ENCODE measurements around the gene CDC42BPB.

Gene CDC42BPB

DNA sequence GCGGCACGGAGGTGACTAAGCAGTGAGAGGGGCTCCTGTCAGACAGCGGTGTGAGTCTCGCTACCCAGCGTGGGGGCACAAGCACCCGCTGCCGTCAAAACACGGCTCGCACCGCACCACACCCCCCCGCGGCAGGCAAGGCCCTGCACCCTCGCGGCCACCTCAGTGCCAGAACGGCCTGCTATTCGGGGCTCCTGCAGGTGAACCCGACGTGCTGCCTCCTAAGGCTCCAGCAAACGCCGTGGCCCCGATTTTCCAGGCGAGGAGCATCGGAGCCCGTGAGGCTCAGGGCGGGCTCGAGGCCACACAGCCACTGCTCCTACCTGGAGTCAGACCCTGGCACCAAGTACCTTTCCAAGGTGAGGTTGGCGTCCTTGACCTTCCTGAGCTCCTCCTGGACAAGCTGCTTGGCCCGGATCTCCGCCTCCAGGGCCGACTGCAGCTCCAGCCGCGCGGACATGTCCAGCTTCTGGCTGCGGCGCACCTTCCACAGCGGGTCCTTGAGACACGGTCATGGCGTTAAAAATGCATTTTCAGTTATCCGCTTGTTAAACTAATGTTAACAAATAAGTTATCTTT lies 93.1 kb downstream of the CDC42BPB start:
- DNase-seq, result no peak

DNA sequence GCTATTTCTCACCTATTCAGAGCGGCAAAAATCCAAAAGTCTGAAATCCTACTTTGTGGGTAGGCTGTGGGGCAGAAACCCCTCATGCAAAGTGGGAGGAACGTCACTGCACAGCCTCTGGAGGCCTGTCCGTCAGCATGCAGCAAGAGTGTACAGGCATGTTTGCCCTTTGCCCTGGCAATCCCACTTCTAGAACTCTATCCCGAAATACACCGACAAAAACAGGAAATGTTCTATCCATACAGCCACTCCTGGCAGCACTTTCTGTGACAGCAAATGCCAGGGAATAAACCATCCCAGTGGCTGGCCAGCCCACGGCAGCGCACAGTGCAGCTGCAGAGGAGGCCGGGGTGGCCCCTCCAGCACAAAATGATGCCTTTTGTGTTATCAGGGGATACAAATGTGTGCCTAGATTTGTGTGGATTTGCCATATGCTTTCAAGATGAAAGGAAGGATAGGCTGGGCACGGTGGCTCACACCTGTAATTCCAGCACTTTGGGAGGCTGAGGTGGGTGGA lies 95.2 kb downstream of the CDC42BPB start:
- no peak for DNase-seq

DNA sequence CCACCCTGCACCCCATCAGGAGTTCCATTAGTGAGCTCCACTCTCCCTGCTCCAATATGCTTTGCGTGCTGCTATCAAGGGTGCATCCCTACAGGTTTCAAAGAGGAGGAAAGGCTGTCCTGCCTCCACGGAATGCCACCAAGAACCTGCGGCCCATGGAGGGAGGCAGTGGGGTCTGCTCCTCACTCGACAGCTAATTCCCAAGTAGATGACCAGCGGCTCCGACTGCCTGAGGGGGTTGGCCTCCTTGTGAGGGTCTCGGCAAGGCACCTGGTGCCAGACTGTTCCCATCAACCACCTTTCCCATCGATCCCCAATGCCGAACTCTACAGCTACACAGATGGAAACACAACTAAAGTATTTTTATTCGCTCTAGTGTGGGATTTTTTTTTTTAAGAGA lies 98.9 kb downstream of the CDC42BPB start:
- no peak for DNase-seq

DNA sequence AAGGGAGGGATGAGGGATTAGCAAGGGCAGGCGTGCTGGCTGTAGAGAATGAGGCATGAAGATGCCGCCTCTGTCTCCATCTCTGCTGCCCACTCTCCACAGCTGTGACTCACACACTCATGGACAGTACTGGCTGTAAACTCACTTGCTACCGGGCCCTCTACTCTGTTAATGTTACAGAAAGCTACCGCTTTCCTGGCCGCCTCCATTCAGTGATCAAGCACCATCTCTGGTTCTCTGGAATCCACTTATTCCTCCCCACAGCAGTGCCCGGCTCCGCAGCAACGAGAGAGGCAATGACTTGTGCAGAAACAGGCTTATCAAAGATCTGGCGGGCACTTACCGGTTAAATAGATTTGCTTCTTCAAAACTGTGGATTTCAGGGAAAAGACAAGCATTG lies 100.1 kb downstream of the CDC42BPB start:
- DNase-seq, result no peak

DNA sequence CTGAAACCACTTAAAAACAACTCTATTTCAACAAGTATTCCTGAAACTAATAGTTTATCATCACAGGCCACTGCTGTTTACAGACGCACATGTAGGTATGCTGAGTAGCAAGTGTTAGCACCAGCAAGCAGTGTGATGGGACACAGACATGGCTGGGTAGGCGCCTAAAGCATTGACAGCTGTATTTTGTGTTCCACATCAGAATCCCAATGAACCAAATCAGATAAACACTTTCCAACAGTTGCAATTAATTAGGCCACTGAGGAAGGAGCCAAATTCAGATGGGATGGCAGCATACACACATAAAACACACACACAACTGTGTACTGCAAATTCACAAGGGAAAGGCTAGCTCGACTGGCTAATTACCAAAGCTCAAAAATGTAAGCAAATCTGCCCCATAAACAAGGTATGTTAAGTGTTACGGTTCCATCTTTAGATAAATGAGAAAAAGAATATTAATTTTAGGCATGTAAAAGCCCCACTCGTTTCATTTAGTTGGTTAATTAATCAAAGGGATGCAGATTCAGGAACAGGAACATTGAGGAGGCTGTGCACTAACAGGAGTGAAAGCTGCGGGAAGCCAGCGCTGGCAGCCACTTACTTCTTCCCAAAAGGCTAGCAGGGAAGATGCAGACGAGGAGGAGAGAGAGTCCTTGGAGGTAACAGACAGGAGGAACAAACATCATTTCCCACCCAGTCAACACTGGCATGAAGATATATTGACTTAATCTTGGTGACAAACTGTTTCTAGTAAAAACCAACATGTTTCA lies 101.5 kb downstream of the CDC42BPB start:
- DNase-seq, result peak; percentile 94

DNA sequence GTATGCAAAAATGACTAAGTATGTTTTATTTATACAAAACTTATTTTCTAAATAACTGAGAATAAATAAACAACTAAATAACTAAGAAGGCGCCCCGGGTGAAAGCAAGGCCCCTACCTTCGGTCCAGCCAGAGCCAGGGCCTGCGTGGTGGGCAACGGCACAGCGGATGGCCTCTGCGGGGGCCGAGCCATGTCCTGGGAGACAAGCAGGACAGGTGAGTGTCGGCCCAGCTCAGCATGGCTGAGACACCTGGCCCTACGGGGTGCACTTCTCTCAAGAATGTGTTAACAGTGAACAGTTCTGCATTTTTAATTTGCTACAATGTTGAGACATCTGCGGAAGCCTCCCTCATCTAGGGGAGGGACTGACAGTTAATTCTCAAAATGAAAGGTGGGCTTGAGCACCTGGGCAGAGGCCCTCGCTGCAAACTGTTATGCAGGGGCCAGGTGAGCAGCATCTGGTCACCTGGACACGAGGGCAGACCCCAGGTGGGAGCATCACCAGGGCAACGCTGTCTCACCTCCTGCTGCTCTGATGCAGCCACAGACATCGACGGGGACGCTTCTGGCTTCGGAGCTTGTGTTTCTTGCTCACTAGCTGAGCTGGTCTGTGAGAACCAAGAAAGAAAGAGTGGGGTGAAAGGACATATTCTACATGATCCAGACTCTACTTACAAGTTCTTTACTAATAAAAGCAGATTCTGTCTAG lies 103.1 kb downstream of the CDC42BPB start:
- no peak for DNase-seq

DNA sequence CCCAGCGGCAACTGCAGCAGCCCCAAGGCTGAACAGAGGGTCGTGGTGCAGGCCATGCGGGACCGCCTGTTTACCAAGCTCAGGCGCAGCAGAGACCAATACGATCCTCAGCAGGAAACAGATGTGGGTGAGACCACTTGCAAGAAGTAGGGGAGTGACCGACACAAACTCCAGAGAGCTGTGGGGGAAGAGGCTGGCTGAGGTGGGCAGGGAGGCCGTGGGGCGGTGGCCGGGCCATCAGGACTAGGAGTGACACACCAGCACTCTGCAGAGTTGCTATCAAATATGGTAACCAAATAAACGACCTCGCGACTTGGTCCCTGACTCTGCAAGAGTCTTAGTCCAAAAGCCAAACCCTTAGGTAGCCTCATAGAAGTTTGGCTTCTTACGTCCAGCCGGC lies 104.2 kb downstream of the CDC42BPB start:
- no peak for DNase-seq

DNA sequence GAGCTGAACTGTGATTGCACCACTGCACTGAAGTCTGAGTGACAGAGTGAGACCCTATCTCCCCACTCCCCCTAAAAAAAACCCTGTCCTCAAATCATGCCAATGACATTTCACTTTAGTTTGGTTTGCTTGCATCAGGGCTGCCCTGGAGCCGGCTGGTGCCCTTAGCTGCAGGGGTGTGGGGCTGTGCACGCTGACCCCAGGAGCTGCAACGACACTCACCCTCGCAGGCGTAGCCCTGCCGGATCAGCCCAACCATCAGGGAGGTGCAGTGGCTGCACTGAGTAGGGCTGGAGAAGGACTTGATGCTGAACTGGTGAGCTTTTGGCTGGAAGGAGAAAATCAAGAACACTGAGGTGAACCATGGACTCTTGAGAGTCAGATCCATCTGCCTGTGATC lies 105.1 kb downstream of the CDC42BPB start:
- DNase-seq, result no peak

DNA sequence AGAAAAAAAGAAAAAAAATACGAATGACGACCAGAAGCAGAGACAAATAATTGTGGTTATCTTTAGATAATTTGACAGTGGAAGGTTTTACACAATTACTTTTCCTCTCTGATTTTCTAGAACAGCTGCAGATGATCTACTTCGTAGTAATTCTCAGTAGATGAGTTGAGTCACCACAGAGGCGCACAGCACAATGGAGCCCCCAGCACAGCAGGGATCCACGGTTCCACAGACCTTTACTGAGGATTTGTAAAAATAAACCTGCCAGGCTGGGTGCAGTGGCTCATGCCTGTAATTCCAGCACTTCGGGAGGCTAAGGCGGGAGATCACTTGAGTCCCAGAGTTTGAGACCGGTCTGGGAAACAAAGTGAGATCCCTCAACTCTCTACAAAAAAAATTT lies 105.5 kb downstream of the CDC42BPB start:
- DNase-seq, result no peak

DNA sequence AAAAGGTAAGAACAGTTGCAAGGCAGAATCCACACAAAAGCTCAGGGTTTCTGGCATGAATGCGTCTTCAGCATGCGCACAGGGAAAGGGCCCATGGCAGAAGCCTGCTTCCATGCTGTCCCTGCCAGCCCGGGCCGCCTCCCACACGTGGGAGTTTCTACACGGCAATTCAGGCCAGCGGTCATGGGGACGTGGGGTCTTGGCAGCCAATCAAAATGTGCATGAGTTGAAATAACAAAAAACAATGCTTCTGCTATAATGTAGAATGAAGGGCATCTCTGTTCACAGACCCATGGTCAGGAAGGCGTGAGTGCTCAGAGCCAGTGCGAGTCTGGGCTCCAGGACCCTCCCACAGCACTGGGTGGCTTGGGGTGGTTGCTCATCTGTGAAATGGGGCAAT lies 106.3 kb downstream of the CDC42BPB start:
- no peak for DNase-seq

DNA sequence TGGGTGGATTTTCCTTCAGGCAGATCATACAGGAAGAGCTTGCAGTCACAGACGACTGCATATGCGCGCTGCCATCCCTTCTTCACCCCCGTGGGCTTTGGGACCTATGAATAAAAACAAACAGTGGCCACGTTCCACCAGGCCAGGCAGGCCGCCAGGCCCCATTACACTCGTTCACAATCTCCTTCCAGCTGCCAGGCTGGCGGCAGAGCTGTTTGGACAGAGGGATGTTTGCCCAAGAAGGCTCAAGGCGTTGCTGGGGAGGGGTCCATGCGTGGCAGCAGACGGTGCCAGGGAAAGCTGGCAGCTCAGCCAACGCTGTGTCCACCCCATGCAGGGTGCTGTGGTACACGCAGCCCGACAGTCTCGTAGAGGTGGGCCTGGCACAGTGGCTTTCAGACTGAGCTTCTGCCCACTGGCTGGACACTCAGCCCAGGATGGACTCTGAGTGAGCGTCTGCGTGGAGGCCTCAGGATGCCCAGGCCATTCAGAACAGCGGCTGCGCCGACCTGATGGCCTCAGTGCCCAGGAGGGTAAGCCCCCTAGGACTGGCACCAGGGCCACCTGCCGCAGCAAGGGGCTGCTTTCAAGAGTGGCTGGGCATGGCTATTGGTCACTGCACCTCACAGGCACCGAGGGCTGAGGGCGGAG lies 107.4 kb downstream of the CDC42BPB start:
- no peak for DNase-seq

DNA sequence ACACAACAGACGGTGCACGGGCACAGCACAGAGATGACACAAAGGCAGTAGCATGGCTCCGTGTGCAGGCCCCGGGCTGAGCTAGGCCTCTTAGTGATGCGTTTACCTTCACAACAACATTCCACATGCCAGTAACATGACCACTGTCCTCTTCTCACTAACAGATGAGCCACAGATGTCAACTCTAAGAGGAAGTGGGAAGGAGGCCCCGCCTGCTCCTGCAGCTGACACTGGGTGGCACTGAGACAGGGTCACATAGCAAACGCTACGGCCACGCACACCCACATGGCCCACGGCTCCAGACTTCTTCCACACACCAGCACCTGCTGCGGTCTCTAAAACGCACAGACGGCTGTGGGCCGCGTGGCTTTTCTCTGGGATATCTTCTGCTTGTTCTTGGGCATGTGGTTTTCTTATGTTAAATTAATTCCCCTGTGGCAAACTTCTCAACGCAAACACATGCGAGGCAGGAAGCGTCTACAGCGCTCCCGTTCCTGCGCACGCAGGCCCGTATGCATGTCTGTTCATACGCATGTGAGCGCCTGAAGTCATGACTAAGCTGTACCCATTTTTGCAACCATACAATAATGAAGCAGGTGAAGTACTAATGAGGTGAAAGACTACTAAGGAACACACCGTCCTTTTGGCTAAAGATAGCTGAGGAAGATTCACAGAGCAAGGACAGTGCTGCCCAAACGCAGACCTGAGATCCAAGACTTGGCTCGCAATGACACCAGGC lies 108.1 kb downstream of the CDC42BPB start:
- no peak for DNase-seq

DNA sequence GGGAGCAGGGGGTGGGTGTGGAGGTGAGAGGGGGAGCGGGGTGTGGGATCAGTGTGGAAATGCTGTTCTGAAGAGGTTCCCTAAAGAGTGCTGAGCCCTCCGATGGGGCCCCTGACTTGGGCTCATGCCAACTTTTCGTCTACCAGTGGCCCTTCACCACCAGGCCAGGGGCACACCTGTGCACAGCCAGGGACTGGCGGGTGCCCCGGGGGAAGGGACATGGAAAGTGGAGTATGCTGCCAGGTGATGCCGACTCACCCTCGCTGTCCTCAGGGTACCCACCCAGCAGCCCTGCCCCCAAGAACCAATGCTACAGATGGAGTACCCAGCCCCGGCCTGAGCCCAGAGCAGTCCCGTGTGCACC lies 108.7 kb downstream of the CDC42BPB start:
- DNase-seq, result no peak

DNA sequence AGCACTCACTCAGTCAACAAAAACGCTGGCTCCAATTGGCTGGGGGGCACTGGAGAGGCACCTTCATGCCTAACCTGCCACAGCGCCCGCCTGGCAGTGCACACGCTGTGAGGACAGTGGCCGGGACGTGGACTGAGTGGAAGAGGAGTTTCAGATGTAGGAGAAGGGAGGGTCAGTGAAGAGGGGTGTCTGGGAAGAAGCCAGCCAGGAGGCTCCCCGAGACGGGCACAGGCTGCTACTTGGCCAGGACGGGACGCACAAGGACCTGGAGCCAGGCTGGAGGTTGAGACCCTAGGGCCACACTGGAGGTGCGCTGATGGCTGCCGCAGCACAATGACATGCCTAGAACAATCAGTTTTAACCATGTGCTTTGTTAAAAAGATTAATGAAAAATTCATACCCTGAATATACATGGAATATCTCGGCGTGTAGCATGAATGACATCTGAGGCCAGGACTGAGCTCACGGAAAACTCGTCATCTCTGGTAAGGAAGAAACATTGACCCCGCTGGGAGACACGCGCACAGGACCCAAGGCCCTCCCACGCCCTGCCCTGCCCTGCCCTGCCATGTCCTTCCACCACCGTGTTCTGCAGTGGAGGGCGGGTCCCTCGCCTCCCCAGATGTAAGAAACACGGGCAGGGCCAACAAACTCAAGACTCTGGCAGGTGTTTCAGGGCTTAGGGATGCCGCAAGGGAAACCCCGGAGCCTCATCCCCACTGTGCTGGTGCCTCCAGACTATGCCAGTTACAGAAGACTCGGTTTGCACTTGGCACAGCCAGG lies 109.8 kb downstream of the CDC42BPB start:
- no peak for DNase-seq

DNA sequence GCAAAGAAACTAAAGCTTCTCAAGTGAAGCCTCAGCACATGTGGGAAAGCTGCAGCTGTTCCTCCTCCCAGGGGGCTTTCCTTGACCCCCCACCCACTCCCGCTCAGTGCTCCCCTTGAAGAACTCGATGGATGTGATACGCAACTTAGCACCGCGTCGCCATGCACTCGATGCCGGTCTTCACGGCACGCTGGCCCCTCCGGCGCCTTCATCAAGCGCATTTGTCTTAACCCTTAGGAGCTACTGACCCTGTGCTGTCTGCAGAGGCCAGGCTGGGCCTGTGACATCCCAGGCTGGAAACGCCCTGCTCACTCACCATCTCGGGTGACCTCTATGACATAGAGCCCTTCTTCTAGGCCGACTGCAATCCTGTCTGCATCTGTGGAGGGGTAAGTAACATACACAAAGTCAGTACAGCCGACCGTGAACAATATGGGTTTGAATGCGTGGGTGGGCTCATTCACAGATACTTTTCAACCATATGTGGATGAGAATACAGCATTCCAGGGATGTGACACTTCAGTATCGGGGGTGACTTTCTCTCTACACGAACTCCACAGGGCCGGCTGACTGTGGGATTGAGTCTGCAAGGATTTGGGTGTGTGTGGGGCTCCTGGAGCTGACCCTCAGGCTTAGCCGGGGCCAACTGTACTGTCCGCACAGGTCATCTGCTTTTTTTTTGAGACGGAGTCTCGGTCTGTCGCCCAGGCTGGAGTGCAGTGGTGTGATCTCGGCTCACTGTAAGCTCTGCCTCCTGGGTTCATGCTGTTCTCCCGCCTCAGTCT lies 111.8 kb downstream of the CDC42BPB start:
- no peak for DNase-seq

DNA sequence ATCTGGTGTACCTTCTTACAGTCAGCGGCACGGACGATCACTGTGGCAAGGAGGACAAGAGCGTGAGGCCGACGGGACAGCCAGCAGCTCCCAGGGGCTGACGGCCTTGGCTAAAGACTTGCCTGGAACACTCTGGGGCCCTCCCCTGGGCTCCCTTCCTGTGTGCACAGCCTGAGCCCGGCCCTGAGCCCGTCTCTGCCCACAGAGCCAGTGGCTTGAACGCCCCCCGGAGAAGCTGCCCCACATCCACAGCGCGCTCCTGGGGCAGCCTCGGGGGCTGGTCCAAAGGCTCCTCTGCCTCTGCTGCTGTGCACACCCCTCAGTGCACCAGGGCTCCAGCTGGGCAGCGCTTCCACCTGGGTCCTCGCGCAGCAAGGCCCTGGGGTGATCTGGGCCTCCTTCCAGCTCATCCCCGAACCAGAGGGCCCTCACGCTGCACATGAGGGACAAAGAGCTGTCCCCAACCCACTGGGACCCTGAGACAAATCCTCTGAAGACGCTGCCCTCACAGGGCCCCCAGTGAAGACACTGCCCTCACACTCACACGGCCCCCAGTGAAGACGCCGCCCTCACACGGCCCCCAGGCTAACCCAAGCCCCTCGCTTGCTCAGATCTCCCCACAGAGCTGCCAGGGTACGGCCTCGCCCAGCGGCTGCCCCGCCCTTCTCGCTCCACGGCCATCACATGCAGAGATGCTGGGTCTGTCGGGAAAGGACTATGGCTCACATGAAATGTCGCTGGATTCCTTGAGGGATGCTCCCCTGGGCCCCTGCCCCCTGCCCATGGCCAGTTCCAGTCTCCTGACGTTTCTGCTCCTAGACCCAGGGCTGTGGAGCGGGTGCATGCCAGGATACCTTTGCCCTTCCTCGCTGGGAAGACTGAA lies 112.7 kb downstream of the CDC42BPB start:
- DNase-seq, result no peak

DNA sequence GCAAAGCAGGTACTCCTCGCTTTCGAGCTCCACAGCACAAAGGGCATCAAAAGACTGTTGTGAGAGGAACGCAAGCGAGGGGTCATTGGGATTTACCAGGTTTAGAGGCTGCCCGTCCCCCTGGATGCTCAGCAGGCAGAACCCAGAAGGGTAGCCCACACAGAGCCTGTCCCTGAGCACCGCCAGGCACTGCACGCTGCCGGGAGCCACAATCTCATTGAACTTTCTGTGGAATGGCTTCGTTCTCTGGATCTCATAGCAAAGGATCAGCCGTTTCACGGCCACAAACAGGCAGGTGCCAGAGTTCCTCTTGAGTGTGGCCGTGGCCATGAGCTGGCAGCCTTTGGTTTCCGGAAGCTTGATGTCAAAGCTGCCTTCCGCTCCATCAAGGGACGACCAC lies 113.4 kb downstream of the CDC42BPB start:
- DNase-seq, result no peak

DNA sequence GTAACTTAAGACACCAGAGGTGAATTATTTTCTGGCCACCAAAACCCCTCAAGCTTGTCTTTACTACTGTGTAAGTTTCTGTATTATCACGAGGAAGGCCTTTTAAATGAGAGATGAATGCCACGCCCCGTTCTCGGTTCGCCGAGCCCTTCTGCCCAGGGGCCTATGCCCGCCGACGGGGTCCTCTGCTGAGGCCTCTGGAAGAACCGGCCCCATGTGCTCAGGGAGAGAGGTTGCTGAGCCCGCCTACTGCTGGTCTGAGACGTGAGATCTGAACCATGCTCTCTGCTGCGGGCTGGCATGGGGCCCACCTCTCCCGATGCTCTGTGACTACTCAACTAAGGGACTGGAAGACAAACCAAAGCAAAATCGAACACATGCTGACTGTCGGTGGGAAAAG lies 113.9 kb downstream of the CDC42BPB start:
- no peak for DNase-seq

DNA sequence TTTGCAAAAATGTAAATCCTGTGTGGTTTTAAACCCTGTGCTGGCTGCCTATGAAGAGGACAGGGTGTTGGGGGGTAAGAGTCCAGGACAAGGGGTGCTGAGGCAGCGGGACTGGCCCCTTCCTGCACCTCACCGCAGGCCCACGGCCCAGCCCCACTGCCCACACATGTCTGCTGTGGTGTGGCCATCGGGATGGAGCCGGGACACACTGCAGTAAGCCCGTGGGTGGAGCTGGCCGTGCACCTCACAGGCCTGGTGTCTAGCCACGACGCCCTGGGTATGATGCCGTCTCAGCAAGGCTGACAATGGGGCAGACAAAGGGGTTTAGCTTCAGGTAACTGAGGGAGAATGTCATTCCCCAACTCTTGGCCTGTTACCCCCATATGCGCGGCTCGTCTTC lies 115.3 kb downstream of the CDC42BPB start:
- no peak for DNase-seq

DNA sequence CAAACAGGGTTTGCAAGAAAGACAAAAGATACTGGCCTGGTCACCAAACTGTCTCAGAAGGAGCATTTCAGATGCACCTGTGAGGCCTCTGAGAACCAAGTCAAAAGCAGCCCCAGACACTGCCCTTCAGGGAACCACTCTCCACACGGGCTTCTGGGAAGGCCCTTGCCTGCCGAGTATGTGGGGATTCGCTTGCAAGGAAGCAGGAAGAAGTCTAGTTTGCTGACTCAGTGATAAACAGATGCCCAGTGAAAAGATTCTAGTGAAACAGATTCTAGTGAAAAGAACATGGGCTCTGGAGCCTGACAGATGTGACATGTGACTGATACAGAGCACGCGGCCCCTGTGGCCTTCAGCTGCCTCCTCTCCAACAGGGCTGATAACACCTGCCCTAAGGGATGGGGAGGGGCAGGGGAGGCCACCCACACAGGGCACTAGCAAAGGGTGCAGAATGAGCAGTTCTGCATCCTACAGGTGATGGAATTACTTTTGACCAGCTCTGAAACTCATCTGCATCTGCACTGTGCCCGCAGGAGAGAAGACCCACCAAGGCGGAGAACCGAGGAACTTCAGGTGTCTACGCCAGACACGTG lies 115.8 kb downstream of the CDC42BPB start:
- no peak for DNase-seq

Measured in NCI-H1694 (cell line).